GM21423 (cell line): ENCODE measurements around the gene NYAP2.

Experiments
- ATAC-seq: cut with Tn5 transposase; IDR thresholded peaks from one replicate; pipeline ENCODE4 v1.9.1; 2021; ENCODE audit warnings: mild to moderate bottlenecking, moderate library complexity; ENCODE audit not compliant: unreplicated experiment

NYAP2 gene

DNA sequence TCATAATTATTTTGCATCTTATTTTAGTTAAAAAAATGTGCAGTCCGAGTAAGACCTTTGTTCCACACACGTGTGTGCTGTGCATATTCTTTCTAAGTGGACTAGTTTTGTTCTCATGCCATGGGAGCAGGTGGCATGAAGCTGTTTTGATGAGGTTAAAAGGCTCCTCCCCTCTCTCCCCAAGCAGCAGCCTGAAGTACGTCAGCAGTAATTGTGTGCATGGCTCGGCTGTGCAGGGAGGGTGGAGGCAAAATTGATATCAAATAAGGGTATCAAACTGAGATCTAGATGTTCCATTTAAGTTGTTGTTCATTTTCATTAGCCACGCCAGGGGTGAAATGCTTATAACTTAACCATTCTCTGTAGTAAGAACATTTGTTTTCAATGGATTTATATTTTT is at the start of gene NYAP2:
NYAP2 (plus strand) TSS at position 207 of the 400 bp plus-strand sequence. CDS start 9,171 bp downstream, outside the sequence.
- no peak for ATAC-seq

- no peak for ATAC-seq
Observed at GRCh38 chr2:225353579-225354085, 45.9 kb upstream of the NYAP2 start.

DNA sequence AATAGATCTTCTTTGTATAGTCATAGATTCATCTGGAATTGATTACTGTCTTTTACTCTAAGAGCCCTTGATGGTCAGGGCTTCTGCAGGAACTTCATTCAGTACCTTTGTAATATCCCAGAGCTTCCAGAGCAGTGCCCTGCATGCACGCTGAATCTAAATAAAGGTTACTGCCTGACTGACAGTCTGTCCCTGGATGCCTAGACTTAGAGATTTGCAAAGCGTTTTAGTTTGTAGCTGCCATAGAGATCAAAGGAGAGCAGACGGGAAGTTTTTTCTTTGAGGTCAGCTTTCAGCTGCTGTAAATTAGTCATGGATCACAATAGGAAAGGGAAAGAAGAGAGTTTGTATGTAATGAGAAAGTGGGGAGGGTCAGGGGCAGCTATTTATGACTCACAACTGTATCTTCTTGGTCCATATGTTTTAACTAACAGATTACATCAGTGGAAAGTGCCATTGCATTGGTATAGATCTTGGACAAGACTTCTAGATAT is 45.2 kb upstream of the NYAP2 start:
- no peak for ATAC-seq

GRCh38 chr2:225355788-225356187 is 43.7 kb upstream of the NYAP2 start:
- no peak for ATAC-seq

GRCh38 chr2:225366731-225367130 is 32.8 kb upstream of the NYAP2 start:
- ATAC-seq: no peak

- no peak for ATAC-seq
Observed at GRCh38 chr2:225367482-225367881, 32.0 kb upstream of the NYAP2 start.

DNA sequence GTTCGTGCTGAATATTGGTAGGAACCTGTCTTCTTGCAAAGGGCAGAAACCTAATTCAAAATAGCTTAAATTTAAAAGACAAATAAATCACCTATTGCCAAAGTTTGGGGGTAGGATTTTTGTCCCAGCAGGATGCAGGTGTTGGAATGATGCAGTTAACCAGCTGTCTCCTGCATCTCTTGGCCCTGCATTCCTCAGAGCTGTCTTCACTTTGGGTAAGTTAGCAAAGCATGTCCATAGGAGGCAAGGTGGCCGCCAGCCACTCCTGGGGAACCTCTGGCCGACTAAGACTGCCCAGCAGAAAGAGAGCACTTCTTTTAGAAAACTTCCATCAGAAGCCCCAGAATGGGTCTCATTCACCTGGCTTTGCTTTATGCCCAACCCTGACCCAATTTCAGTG is 20.5 kb upstream of the NYAP2 start:
- ATAC-seq: no peak

- no peak for ATAC-seq
Observed at GRCh38 chr2:225379856-225380255, 19.7 kb upstream of the NYAP2 start.

- ATAC-seq: no peak
Observed at GRCh38 chr2:225381609-225382008, 17.9 kb upstream of the NYAP2 start.

- ATAC-seq: no peak
Observed at GRCh38 chr2:225398372-225398771, 1.1 kb upstream of the NYAP2 start.

- ATAC-seq: no peak
Observed at GRCh38 chr2:225400060-225400511, 576 bp downstream of the NYAP2 start.

GRCh38 chr2:225400546-225401400 is 1.3 kb downstream of the NYAP2 start:
- no peak for ATAC-seq

DNA sequence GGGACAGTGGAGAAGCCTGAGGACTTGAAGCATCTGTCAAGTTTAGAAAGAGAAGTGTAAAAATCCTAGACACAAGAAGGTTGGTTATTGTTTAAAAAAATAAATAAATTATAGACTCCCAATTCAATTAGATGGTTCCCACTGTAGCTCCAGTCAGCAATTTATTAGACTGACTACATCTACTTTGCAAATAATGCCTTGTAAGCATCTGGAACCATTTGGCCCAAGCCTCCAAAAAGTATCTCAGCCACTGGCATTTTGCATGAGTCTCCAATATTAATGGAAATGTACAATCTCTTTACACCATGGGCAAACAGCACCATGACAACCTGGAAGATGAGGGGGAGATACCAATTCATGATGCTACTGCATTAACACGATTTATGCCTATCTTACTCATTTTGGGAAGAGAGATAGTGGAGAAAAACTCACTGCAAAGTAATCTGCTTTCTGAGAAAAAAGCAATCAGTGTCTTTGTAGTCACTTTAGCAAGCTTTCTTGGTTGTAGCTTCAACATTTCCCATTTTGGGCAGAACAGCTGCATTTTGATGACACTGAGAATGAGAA is 2.8 kb downstream of the NYAP2 start:
- ATAC-seq: no peak

GRCh38 chr2:225411452-225411851 is 11.9 kb downstream of the NYAP2 start:
- no peak for ATAC-seq

DNA sequence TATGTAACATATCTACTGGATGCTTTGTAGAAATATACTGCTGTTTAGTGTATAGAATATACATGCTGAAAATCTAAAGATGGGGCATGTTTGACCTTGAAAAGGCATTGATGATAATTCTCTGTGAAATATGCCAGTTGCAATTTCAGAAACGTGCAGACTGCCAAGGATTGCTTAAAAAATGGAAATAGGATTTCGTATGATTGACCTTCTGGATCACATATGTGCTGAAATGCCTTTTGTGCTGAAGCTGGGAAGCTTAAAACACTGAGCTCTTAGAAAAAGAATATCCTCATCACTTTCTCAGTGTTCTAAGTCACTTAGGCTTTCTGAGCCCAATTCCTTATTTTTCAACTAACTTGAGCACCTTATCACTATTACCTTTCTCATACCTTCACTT is 14.3 kb downstream of the NYAP2 start:
- no peak for ATAC-seq

GRCh38 chr2:225414902-225415301 is 15.4 kb downstream of the NYAP2 start:
- ATAC-seq: no peak

- ATAC-seq: no peak
Observed at GRCh38 chr2:225415341-225415740, 15.8 kb downstream of the NYAP2 start.

DNA sequence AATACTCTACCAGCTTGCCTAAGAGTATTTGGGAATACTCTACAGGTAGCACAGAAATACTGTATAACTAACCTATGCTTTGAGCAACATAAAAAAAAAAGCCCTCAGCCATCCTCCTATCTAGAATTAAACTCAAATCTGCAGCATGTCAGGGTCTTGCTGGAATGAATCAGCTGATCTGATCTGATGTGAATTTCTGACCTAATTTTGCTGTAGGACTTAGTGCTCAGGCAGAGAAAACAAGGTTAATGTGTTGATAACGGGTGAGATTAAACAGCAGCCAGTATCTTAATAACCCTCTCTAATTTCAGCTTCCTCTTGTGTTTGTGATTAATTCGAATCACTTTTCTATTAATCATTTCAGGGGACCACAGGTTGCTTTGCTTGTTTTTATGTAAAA is 16.3 kb downstream of the NYAP2 start:
- no peak for ATAC-seq

GRCh38 chr2:225416616-225417367 is 17.3 kb downstream of the NYAP2 start:
- no peak for ATAC-seq

GRCh38 chr2:225419033-225419432 is 19.5 kb downstream of the NYAP2 start:
- ATAC-seq: no peak

GRCh38 chr2:225422145-225422544 is 22.6 kb downstream of the NYAP2 start:
- ATAC-seq: no peak
